MM.1S (cell line): Measurements from ENCODE around the gene GPR135.

ENCODE experiments used
- EZH2 ChIP-seq: fragments of 300-600 bp; sonication (generic); optimal IDR thresholded peaks from 2 replicates; pipeline ENCODE3; 2017; ENCODE audit warnings: low read depth, mild to moderate bottlenecking, antibody characterized with exemption, low read length, mixed read lengths
- EZH2phosphoT487 ChIP-seq: fragments of 300-600 bp; sonication (generic); IDR thresholded peaks from 2 replicates; pipeline ENCODE4 v1.6.1; 2018; ENCODE audit warnings: antibody characterized with exemption, low read length
- TF ChIP-seq, protein P1 (sequence below): fragments of 300-600 bp; sonication (generic); IDR thresholded peaks from 2 replicates; pipeline ENCODE4 v1.5.1; 2016; ENCODE audit warnings: antibody characterized with exemption, low read length, mixed read lengths

DNA sequence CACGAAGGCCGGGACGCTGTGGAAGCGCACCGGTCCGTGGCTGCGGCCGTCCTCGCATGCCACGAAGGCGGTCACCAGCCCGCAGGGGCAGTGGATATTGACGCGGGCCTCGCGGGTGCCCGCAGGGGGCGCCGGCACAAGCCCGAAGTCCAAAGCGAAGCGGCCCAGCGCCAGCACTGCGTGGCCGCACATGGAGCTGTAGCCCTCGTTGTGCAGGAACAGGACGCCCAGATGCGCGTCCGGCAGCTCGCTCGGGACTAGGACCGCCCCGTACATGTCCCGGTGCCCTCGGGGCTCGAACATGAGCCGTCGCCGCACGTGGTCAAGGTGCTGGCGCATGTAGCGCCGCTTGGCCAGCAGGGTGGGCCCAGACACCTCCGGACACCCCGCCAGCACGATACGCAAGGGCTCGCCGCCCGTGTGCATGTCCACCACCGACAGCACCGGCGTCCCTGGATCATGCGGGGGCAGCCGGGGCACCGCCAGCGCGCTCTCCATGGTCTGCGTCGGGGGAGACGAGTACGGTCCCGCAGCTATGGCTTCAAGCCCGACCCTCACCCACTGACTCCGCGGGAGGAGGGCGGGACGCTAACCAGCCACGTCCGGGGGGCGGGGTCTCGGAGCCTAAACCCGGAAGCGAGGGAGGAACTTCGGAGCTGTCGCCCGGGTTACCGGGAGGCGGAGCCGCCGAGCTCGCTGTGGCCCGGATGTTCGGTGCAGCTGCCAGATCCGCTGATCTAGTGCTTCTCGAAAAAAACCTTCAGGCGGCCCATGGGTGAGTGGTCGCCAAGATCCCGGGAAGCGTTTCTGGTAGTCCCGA lies 18.8 kb upstream of the GPR135 start, which contains the start of the genes JKAMP and L3HYPDH:
- TF ChIP-seq, protein P1, sequence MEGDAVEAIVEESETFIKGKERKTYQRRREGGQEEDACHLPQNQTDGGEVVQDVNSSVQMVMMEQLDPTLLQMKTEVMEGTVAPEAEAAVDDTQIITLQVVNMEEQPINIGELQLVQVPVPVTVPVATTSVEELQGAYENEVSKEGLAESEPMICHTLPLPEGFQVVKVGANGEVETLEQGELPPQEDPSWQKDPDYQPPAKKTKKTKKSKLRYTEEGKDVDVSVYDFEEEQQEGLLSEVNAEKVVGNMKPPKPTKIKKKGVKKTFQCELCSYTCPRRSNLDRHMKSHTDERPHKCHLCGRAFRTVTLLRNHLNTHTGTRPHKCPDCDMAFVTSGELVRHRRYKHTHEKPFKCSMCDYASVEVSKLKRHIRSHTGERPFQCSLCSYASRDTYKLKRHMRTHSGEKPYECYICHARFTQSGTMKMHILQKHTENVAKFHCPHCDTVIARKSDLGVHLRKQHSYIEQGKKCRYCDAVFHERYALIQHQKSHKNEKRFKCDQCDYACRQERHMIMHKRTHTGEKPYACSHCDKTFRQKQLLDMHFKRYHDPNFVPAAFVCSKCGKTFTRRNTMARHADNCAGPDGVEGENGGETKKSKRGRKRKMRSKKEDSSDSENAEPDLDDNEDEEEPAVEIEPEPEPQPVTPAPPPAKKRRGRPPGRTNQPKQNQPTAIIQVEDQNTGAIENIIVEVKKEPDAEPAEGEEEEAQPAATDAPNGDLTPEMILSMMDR: peak; percentile 43
- no peak for TF ChIP-seq EZH2phosphoT487
- no peak for TF ChIP-seq EZH2
